PFSK-1 (cell line): ENCODE data around the gene FRMPD4.

Source experiments
- POLR2AphosphoS5 ChIP-seq: IDR thresholded peaks from 2 replicates; pipeline ENCODE4 v1.6.1; 2012; ENCODE audit warnings: low read depth, mild to moderate bottlenecking, control low read depth, low read length, moderate library complexity
- REST ChIP-seq, 2 experiments: IDR thresholded peaks; 2 replicates each; pipeline versions ENCODE4 v1.6.1 to v1.8.0; 2011 to 2012; ENCODE audit warnings: low read depth in 2 of 2, low read length in 2 of 2, control low read depth in 1 of 2, inconsistent platforms in 1 of 2, mild to moderate bottlenecking in 1 of 2, moderate library complexity in 1 of 2; ENCODE audit not compliant: insufficient read depth in 1 of 2
- SIN3A ChIP-seq: IDR thresholded peaks from 2 replicates; pipeline ENCODE4 v1.6.1; 2012; ENCODE audit warnings: mild to moderate bottlenecking, low read length, moderate library complexity, borderline replicate concordance; ENCODE audit not compliant: insufficient read depth
- TAF1 ChIP-seq: IDR thresholded peaks from 2 replicates; pipeline ENCODE4 v1.6.1; 2012; ENCODE audit warnings: low read length, control low read depth, borderline replicate concordance; ENCODE audit not compliant: insufficient read depth

GRCh38 chrX:12611471-12611870 is 473.2 kb downstream of the FRMPD4 start:
- no peak for TF ChIP-seq POLR2AphosphoS5
- no peak for TF ChIP-seq REST (IDR thresholded peaks at IDR 0.05; ENCODE audit: insufficient read depth in 1 of 2, low read depth in 2 of 2, low read length in 2 of 2)
- TF ChIP-seq SIN3A, result no peak
- no peak for TF ChIP-seq TAF1
